ENCODE results near the gene RPRD1B. TPM values are rescaled to one million over a fixed set of nuclear protein-coding genes. Genes with fewer than 3 reads are reported as not detected.
"Not testable (repeated sequence)": the region's sequence is repeated elsewhere in the genome, so short reads cannot be mapped to it uniquely, and the experiment has no call there.

RPRD1B gene
- total RNA-seq, 1 donor from 2014 or later = 29.2 TPM

DNA sequence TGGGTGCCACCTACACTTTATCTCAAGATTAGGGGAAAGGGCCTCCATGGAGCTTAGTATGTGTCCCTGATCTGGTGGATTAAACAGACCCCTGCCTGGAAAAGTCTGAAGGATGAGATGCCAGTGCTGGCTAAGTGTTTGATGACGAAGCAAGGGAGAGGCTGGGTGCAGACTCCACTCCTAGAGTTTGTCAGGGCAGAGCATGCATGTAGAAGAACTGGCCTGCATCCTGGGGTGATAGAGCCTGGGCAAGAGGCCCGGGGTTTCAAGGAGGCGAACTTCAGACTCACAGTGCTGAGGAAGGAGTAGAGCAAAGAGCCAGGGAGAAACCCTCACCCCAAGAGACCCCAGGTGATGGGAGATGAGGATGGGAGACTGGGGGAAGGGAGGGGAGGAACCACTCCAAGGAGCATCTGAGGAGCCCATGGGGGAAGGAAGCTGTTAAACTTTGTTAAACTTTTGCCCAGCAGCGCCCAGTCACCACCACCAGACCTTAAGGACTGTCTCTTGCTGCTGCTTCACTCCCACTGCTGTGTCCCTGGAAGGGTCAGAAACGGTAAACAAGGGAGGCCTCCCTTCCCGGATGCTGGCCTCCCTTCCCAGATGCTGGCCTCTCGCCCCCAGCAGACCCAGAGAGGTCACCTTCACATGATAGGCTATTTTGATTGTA, 61.6 kb downstream of the RPRD1B start:
- Mint-ChIP-seq H3K4me1 (ENCODE audit: low read depth, unreplicated experiment) (peaks cover 27% of the 10 kb centered on the region), H3K27ac (ENCODE audit: unreplicated experiment) (no peak overlapping the region), H3K4me3 (ENCODE audit: unreplicated experiment) (no peak overlapping the region), H3K9me3 (ENCODE audit: unreplicated experiment) (no peaks in the 10 kb centered on the region), H3K27me3 (ENCODE audit: unreplicated experiment) (peaks cover 1% of the 10 kb centered on the region), H3K36me3 (ENCODE audit: unreplicated experiment) (peaks cover 1% of the 10 kb centered on the region)
- TF ChIP-seq, protein P1, sequence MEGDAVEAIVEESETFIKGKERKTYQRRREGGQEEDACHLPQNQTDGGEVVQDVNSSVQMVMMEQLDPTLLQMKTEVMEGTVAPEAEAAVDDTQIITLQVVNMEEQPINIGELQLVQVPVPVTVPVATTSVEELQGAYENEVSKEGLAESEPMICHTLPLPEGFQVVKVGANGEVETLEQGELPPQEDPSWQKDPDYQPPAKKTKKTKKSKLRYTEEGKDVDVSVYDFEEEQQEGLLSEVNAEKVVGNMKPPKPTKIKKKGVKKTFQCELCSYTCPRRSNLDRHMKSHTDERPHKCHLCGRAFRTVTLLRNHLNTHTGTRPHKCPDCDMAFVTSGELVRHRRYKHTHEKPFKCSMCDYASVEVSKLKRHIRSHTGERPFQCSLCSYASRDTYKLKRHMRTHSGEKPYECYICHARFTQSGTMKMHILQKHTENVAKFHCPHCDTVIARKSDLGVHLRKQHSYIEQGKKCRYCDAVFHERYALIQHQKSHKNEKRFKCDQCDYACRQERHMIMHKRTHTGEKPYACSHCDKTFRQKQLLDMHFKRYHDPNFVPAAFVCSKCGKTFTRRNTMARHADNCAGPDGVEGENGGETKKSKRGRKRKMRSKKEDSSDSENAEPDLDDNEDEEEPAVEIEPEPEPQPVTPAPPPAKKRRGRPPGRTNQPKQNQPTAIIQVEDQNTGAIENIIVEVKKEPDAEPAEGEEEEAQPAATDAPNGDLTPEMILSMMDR (IDR thresholded peaks at IDR 0.05; ENCODE audit: partially characterized antibody, unreplicated experiment) = no peak
- no peak for DNase-seq

- no peak for DNase-seq
- Mint-ChIP-seq H3K27ac (ENCODE audit: unreplicated experiment) (no peak overlapping the region), H3K27me3 (ENCODE audit: unreplicated experiment) (peaks cover 1% of the 10 kb centered on the region), H3K9me3 (ENCODE audit: unreplicated experiment) (no peaks in the 10 kb centered on the region), H3K4me3 (ENCODE audit: unreplicated experiment) (no peak overlapping the region), H3K4me1 (ENCODE audit: low read depth, unreplicated experiment) (peaks cover 7% of the 10 kb centered on the region), H3K36me3 (ENCODE audit: unreplicated experiment) (peaks cover 7% of the 10 kb centered on the region)
- TF ChIP-seq, protein P1 (IDR thresholded peaks at IDR 0.05; ENCODE audit: partially characterized antibody, unreplicated experiment) = no peak
These were observed 65.4 kb downstream of the RPRD1B start for GRCh38 chr20:38098952-38099351.

GRCh38 chr20:38102206-38102605, 68.7 kb downstream of the RPRD1B start:
- not testable (repeated sequence) for H3K36me3 Mint-ChIP-seq (ENCODE audit: unreplicated experiment); H3K27me3 Mint-ChIP-seq (ENCODE audit: unreplicated experiment); DNase-seq; H3K27ac Mint-ChIP-seq (ENCODE audit: unreplicated experiment); H3K9me3 Mint-ChIP-seq (ENCODE audit: unreplicated experiment); H3K4me3 Mint-ChIP-seq (ENCODE audit: unreplicated experiment); H3K4me1 Mint-ChIP-seq (ENCODE audit: low read depth, unreplicated experiment)

DNA sequence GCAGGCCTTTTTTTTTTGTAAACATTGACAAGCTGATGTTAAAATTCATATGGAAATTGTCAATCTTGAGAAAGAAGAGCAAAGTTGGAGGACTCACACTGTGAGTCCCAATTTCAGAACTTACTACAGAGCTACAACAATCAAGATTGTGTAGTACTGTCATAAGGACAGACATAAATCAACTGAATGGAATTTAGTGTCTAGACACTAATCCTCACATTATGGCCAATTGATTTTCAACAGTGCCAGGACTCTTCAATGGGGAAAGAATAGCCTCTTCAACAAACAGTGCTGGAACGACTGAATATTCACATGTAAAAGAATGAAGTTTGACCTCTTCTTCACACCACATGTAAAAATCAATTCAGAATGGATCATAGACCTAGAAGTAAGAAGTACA, 70.7 kb downstream of the RPRD1B start:
- H3K27me3 Mint-ChIP-seq (ENCODE audit: unreplicated experiment) = peaks cover 1% of the 10 kb centered on the region
- H3K27ac Mint-ChIP-seq (ENCODE audit: unreplicated experiment) = no peak overlapping the region
- TF ChIP-seq, protein P1 (IDR thresholded peaks at IDR 0.05; ENCODE audit: partially characterized antibody, unreplicated experiment) = no peak
- H3K4me3 Mint-ChIP-seq (ENCODE audit: unreplicated experiment) = no peak overlapping the region
- no peaks in the 10 kb centered on the region for H3K9me3 Mint-ChIP-seq (ENCODE audit: unreplicated experiment)
- DNase-seq = no peak
- H3K4me1 Mint-ChIP-seq (ENCODE audit: low read depth, unreplicated experiment) = peaks cover 4% of the 10 kb centered on the region
- peaks cover 7% of the 10 kb centered on the region for H3K36me3 Mint-ChIP-seq (ENCODE audit: unreplicated experiment)

- peaks cover under 1% of the 10 kb centered on the region for H3K9me3 Mint-ChIP-seq (ENCODE audit: unreplicated experiment)
- peaks cover 5% of the 10 kb centered on the region for H3K4me1 Mint-ChIP-seq (ENCODE audit: low read depth, unreplicated experiment)
- DNase-seq = no peak
- H3K36me3 Mint-ChIP-seq (ENCODE audit: unreplicated experiment) = no peaks in the 10 kb centered on the region
- no peak overlapping the region for H3K27ac Mint-ChIP-seq (ENCODE audit: unreplicated experiment)
- peaks cover 2% of the 10 kb centered on the region for H3K27me3 Mint-ChIP-seq (ENCODE audit: unreplicated experiment)
- TF ChIP-seq, protein P1 (IDR thresholded peaks at IDR 0.05; ENCODE audit: partially characterized antibody, unreplicated experiment) = no peak
- no peak overlapping the region for H3K4me3 Mint-ChIP-seq (ENCODE audit: unreplicated experiment)
These were observed 72.9 kb downstream of the RPRD1B start for GRCh38 chr20:38106461-38106860.

- not testable (repeated sequence) for H3K4me3 Mint-ChIP-seq (ENCODE audit: unreplicated experiment)
These were observed 73.8 kb downstream of the RPRD1B start for GRCh38 chr20:38107386-38107785.

GRCh38 chr20:38107916-38108315, 74.4 kb downstream of the RPRD1B start:
- not testable (repeated sequence) for H3K4me3 Mint-ChIP-seq (ENCODE audit: unreplicated experiment); H3K27ac Mint-ChIP-seq (ENCODE audit: unreplicated experiment); DNase-seq; H3K36me3 Mint-ChIP-seq (ENCODE audit: unreplicated experiment); H3K4me1 Mint-ChIP-seq (ENCODE audit: low read depth, unreplicated experiment); H3K27me3 Mint-ChIP-seq (ENCODE audit: unreplicated experiment); H3K9me3 Mint-ChIP-seq (ENCODE audit: unreplicated experiment)

More at GRCh38 chr20:38107386-38107785, 73.8 kb downstream of the RPRD1B start:
- H3K9me3 Mint-ChIP-seq (ENCODE audit: unreplicated experiment); H3K4me1 Mint-ChIP-seq (ENCODE audit: low read depth, unreplicated experiment); H3K27me3 Mint-ChIP-seq (ENCODE audit: unreplicated experiment); H3K36me3 Mint-ChIP-seq (ENCODE audit: unreplicated experiment); DNase-seq; H3K27ac Mint-ChIP-seq (ENCODE audit: unreplicated experiment): not testable (repeated sequence)
